Stimulated activated CD4-positive, alpha-beta T cell treated with anti-CD3 and anti-CD28 coated beads, Interleukin-1b, Interleukin-23, amount 100 ng/mL, for 24 hours (primary cell): ENCODE results near the gene MMP15.
A peak's percentile ranks its signal among the peaks of the same experiment; 100 is the strongest.
"Not testable (repeated sequence)": the region's sequence is repeated elsewhere in the genome, so short reads cannot be mapped to it uniquely, and the experiment has no call there.

Experiments used
- DNase-seq, 4 experiments: peaks; one replicate each; pipeline ENCODE4 v3.0.0-alpha.2; 2020; ENCODE audit warnings: low read depth in 4 of 4, low spot score in 1 of 4

Gene MMP15

GRCh38 chr16:57996406-57997175 lies 29.0 kb upstream of the MMP15 start:
- DNase-seq: no peak

- DNase-seq: no peak
These were observed 28.4 kb upstream of the MMP15 start for GRCh38 chr16:57997176-57997527.

- no peak for DNase-seq
These were observed 27.9 kb upstream of the MMP15 start for GRCh38 chr16:57997528-57998265.

GRCh38 chr16:57998486-57998885 lies 27.1 kb upstream of the MMP15 start:
- peak in 1 of 4 experiments; percentile 55 for DNase-seq

GRCh38 chr16:57998992-57999365 lies 26.6 kb upstream of the MMP15 start:
- DNase-seq: no peak

GRCh38 chr16:57999366-57999970 lies 26.1 kb upstream of the MMP15 start:
- peak in 1 of 4 experiments; percentile 13 for DNase-seq

- DNase-seq: no peak
These were observed 25.4 kb upstream of the MMP15 start, which contains the start of gene ZNF319 for GRCh38 chr16:57999971-58000705. Gene ZNF319 (minus strand): TSS chr16:58000672. CDS start chr16:57998265, 2,407 bp downstream.

- peak; percentile 56 to 77 (median 68) for DNase-seq
These were observed 24.6 kb upstream of the MMP15 start, which contains the start of gene USB1 for GRCh38 chr16:58000706-58001676. Gene USB1 (plus strand): TSS chr16:58001407. CDS start chr16:58001484, 77 bp downstream.

- no peak for DNase-seq
These were observed 23.7 kb upstream of the MMP15 start for GRCh38 chr16:58001781-58002415.

GRCh38 chr16:58002416-58002800 lies 23.1 kb upstream of the MMP15 start:
- no peak for DNase-seq

- DNase-seq: no peak
These were observed 22.6 kb upstream of the MMP15 start for GRCh38 chr16:58002936-58003335.

- DNase-seq: not testable (repeated sequence)
These were observed 20.8 kb upstream of the MMP15 start for GRCh38 chr16:58004736-58005135.

- DNase-seq: no peak
These were observed 15.6 kb upstream of the MMP15 start for GRCh38 chr16:58009856-58010416.

GRCh38 chr16:58010886-58011285 lies 14.7 kb upstream of the MMP15 start:
- DNase-seq: no peak

GRCh38 chr16:58011652-58012051 lies 13.9 kb upstream of the MMP15 start:
- no peak for DNase-seq

- no peak for DNase-seq
These were observed 13.1 kb upstream of the MMP15 start for GRCh38 chr16:58012481-58012880.

- DNase-seq: no peak
These were observed 12.2 kb upstream of the MMP15 start for GRCh38 chr16:58013201-58013956.

- DNase-seq: no peak
These were observed 8.6 kb upstream of the MMP15 start for GRCh38 chr16:58016840-58017446.
